PC-9 (cell line): Measurements from ENCODE around the gene KIAA2012. TPM values are rescaled to one million over a fixed set of nuclear protein-coding genes. Genes with fewer than 3 reads are reported as not detected.

Experiments used
- BruUV-seq: library from RNA; stranded (reverse); fragments of 400-500 nt; replicated peaks from 2 replicates; lab custom pipeline; 2021; lab: Mats Ljungman, UMichigan
- CTCF ChIA-PET: fragments of 300-600 bp; sonication (Branson Sonifier 250); formaldehyde crosslinking; loops from one replicate; lab custom pipeline; 2022; ENCODE audit warnings: antibody characterized with exemption; lab: Charles Lee
- POLR2A ChIA-PET: fragments of 300-600 bp; sonication (Branson Sonifier 250); formaldehyde crosslinking; loops from one replicate; lab custom pipeline; 2022; ENCODE audit warnings: antibody characterized with exemption; ENCODE audit not compliant: unreplicated experiment; lab: Charles Lee
- DNase-seq, 2 experiments: peaks; one replicate each; pipeline versions ENCODE4 v3.0.0 to v3.0.0-alpha.2; 2015 to 2022; ENCODE audit warnings: mixed read lengths in 1 of 2
- H2AFZ ChIP-seq: fragments of 200-600 bp; sonication (generic); 2 replicates; pipeline ENCODE4 v1.8.1; 2017; ENCODE audit warnings: antibody characterized with exemption
- H3F3A ChIP-seq: fragments of 200-600 bp; sonication (generic); 2 replicates; pipeline ENCODE4 v1.8.1; 2017; ENCODE audit warnings: antibody characterized with exemption, mild to moderate bottlenecking, low read depth; ENCODE audit not compliant: insufficient read depth
- H3K27ac ChIP-seq: fragments of 200-600 bp; sonication (generic); 2 replicates; pipeline ENCODE4 v1.6.1; 2016; ENCODE audit warnings: mixed run types
- H3K27me3 ChIP-seq: fragments of 200-600 bp; sonication (generic); 2 replicates; pipeline ENCODE4 v1.6.1; 2016; ENCODE audit warnings: low read depth, mixed run types; ENCODE audit not compliant: insufficient read depth
- H3K36me3 ChIP-seq: fragments of 200-600 bp; sonication (generic); 2 replicates; pipeline ENCODE4 v1.6.1; 2016; ENCODE audit warnings: low read depth, mixed run types
- H3K4me1 ChIP-seq: fragments of 200-600 bp; sonication (generic); replicated peaks from 2 replicates; pipeline ENCODE4 v1.6.1; 2016; ENCODE audit warnings: mixed run types; ENCODE audit not compliant: insufficient read depth
- H3K4me2 ChIP-seq: fragments of 200-600 bp; sonication (generic); 2 replicates; pipeline ENCODE4 v1.6.1; 2017; ENCODE audit warnings: mixed run types
- H3K4me3 ChIP-seq: fragments of 200-600 bp; sonication (generic); 2 replicates; pipeline ENCODE4 v1.6.1; 2016; ENCODE audit warnings: mixed run types
- H3K79me2 ChIP-seq: fragments of 200-600 bp; sonication (generic); 2 replicates; pipeline ENCODE4 v1.6.1; 2017; ENCODE audit warnings: low read depth, mixed run types
- H3K9me2 ChIP-seq: fragments of 200-600 bp; sonication (generic); 2 replicates; pipeline ENCODE4 v1.8.1; 2017; ENCODE audit warnings: mild to moderate bottlenecking; ENCODE audit not compliant: insufficient read depth
- H3K9me3 ChIP-seq: fragments of 200-600 bp; sonication (generic); 2 replicates; pipeline ENCODE4 v1.8.1; 2016; ENCODE audit warnings: low read depth; ENCODE audit not compliant: insufficient read depth
- H4K20me1 ChIP-seq: fragments of 200-600 bp; sonication (generic); 2 replicates; pipeline ENCODE4 v1.8.1; 2017; ENCODE audit not compliant: insufficient read depth
- CTCF ChIP-seq: fragments of 200-600 bp; sonication (generic); conservative IDR thresholded peaks from 2 replicates; pipeline ENCODE4 v1.6.1; 2017; ENCODE audit warnings: mixed run types, antibody characterized with exemption, mild to moderate bottlenecking, moderate library complexity
- EZH2 ChIP-seq: fragments of 200-600 bp; sonication (generic); IDR thresholded peaks from 2 replicates; pipeline ENCODE4 v1.8.0; 2017; ENCODE audit warnings: antibody characterized with exemption, low read depth
- intact Hi-C: fragments of 100-400 bp; cut with micrococcal nuclease; formaldehyde crosslinking; loops from one replicate; pipeline ENCODE4 v1.10.0; 2022; ENCODE audit not compliant: unreplicated experiment
- total RNA-seq: library from RNA; stranded (reverse); gene quantifications from 2 replicates; pipeline ENCODE4 v1.2.3, GENCODE V29; 2021

Gene KIAA2012
- total RNA-seq, 1 experiment from 2014 or later = not detected

GRCh38 chr2:202066875-202067274, 6.2 kb upstream of the KIAA2012 start:
- Histone ChIP-seq H3F3A (no peaks in the 10 kb centered on the region), H3K79me2 (no peaks in the 10 kb centered on the region), H3K27me3 (no peaks in the 10 kb centered on the region), H4K20me1 (no peaks in the 10 kb centered on the region), H3K4me2 (no peak overlapping the region), H3K36me3 (no peaks in the 10 kb centered on the region), H3K9me2 (no peaks in the 10 kb centered on the region), H3K4me1 (no peaks in the 10 kb centered on the region), H3K9me3 (no peaks in the 10 kb centered on the region), H3K4me3 (no peak overlapping the region), H2AFZ (no peak overlapping the region), H3K27ac (no peak overlapping the region)
- TF ChIP-seq EZH2 (no peak), CTCF (no peak)
- BruUV-seq = no TSS peak
- ChIA-PET CTCF (no interaction called here), POLR2A (no interaction called here)
- DNase-seq = no peak
- intact Hi-C loops = no loop called here

- no peak overlapping the region for H3K27ac ChIP-seq
- no peaks in the 10 kb centered on the region for H3K4me1 ChIP-seq
- no peaks in the 10 kb centered on the region for H3F3A ChIP-seq
- H3K36me3 ChIP-seq = no peaks in the 10 kb centered on the region
- no peak overlapping the region for H3K4me3 ChIP-seq
- TF ChIP-seq EZH2 (no peak), CTCF (no peak)
- no peaks in the 10 kb centered on the region for H4K20me1 ChIP-seq
- ChIA-PET POLR2A (interaction anchor here (0.6 kb wide), 1 partner anchor 80 kb away, joined by 5 read pairs; no protein-coding TSS in a partner anchor), CTCF (no interaction called here)
- no TSS peak for BruUV-seq
- H3K4me2 ChIP-seq = no peak overlapping the region
- H3K79me2 ChIP-seq = no peaks in the 10 kb centered on the region
- intact Hi-C loops = no loop called here
- H3K27me3 ChIP-seq = no peaks in the 10 kb centered on the region
- no peaks in the 10 kb centered on the region for H3K9me3 ChIP-seq
- no peak for DNase-seq
- H3K9me2 ChIP-seq = no peaks in the 10 kb centered on the region
- no peak overlapping the region for H2AFZ ChIP-seq
These were observed 5.5 kb upstream of the KIAA2012 start for GRCh38 chr2:202067589-202067988.

- POLR2A ChIA-PET = no interaction called here
- CTCF ChIA-PET = no interaction called here
- BruUV-seq = no TSS peak
These were observed 3.6 kb upstream of the KIAA2012 start for GRCh38 chr2:202069170-202070067.

More at GRCh38 chr2:202069170-202070067, 3.6 kb upstream of the KIAA2012 start:
- H3K9me3 ChIP-seq = no peaks in the 10 kb centered on the region
- H3K4me2 ChIP-seq = no peak overlapping the region
- no peaks in the 10 kb centered on the region for H3K36me3 ChIP-seq
- H3K9me2 ChIP-seq = no peaks in the 10 kb centered on the region
- H3K4me1 ChIP-seq = no peaks in the 10 kb centered on the region
- H4K20me1 ChIP-seq = no peaks in the 10 kb centered on the region
- no peaks in the 10 kb centered on the region for H3K27me3 ChIP-seq
- DNase-seq = no peak
- no peak overlapping the region for H2AFZ ChIP-seq
- TF ChIP-seq CTCF (no peak), EZH2 (no peak)
- intact Hi-C loops = no loop called here
- no peaks in the 10 kb centered on the region for H3F3A ChIP-seq
- no peak overlapping the region for H3K4me3 ChIP-seq
- H3K27ac ChIP-seq = no peak overlapping the region
- no peaks in the 10 kb centered on the region for H3K79me2 ChIP-seq
